ENCODE results near the gene C1orf105.
"Not testable (repeated sequence)": the region's sequence is repeated elsewhere in the genome, so short reads cannot be mapped to it uniquely, and the experiment has no call there.

The C1orf105 gene

GRCh38 chr1:172420385-172420784 is at the start of gene C1orf105:
Gene C1orf105, plus strand, starts transcription at chr1:172420685. Its CDS starts 201 bp downstream, at chr1:172420886.
- no peak for DNase-seq

- DNase-seq: not testable (repeated sequence)
These were observed 48.8 kb upstream of the C1orf105 start for GRCh38 chr1:172371646-172372045.

- no peak for DNase-seq
These were observed 46.6 kb upstream of the C1orf105 start for GRCh38 chr1:172373864-172374263.

- no peak for DNase-seq
These were observed 45.3 kb upstream of the C1orf105 start for GRCh38 chr1:172375211-172375631.

- no peak for DNase-seq
These were observed 44.1 kb upstream of the C1orf105 start for GRCh38 chr1:172376431-172376830.

- DNase-seq: no peak
These were observed 42.9 kb upstream of the C1orf105 start for GRCh38 chr1:172377565-172377964.

GRCh38 chr1:172378109-172378760 is 42.2 kb upstream of the C1orf105 start:
- DNase-seq: no peak

- no peak for DNase-seq
These were observed 39.8 kb upstream of the C1orf105 start for GRCh38 chr1:172380441-172381244.

GRCh38 chr1:172381946-172382345 is 38.5 kb upstream of the C1orf105 start:
- no peak for DNase-seq

GRCh38 chr1:172382406-172382805 is 38.1 kb upstream of the C1orf105 start:
- DNase-seq: no peak

GRCh38 chr1:172382990-172383389 is 37.5 kb upstream of the C1orf105 start:
- DNase-seq: no peak

- no peak for DNase-seq
These were observed 36.9 kb upstream of the C1orf105 start for GRCh38 chr1:172383536-172383935.

- no peak for DNase-seq
These were observed 35.8 kb upstream of the C1orf105 start for GRCh38 chr1:172384656-172385055.

- DNase-seq: no peak
These were observed 34.4 kb upstream of the C1orf105 start for GRCh38 chr1:172386046-172386445.

GRCh38 chr1:172388490-172388889 is 32.0 kb upstream of the C1orf105 start:
- no peak for DNase-seq

- no peak for DNase-seq
These were observed 30.2 kb upstream of the C1orf105 start for GRCh38 chr1:172390301-172390682.

- DNase-seq: no peak
These were observed 29.6 kb upstream of the C1orf105 start for GRCh38 chr1:172390683-172391551.

- DNase-seq: no peak
These were observed 28.5 kb upstream of the C1orf105 start for GRCh38 chr1:172391976-172392375.

GRCh38 chr1:172393354-172393753 is 27.1 kb upstream of the C1orf105 start:
- no peak for DNase-seq

GRCh38 chr1:172394141-172394751 is 26.2 kb upstream of the C1orf105 start:
- DNase-seq: no peak

- no peak for DNase-seq
These were observed 25.7 kb upstream of the C1orf105 start for GRCh38 chr1:172394811-172395210.

- DNase-seq: no peak
These were observed 24.9 kb upstream of the C1orf105 start for GRCh38 chr1:172395576-172395975.

- DNase-seq: no peak
These were observed 23.3 kb upstream of the C1orf105 start for GRCh38 chr1:172397221-172397620.
